NT2/D1 (cell line): Measurements from ENCODE around the gene MSRB3.

ENCODE experiments used
- YY1 ChIP-seq: IDR thresholded peaks from 2 replicates; pipeline ENCODE4 v1.6.1; 2011; ENCODE audit not compliant: insufficient read length, insufficient read depth
- ZNF274 ChIP-seq: IDR thresholded peaks from 2 replicates; pipeline ENCODE4 v1.6.1; 2011; ENCODE audit warnings: mild to moderate bottlenecking, low read depth, low read length

GRCh38 chr12:65444996-65445395, 166.5 kb downstream of the MSRB3 start:
- TF ChIP-seq YY1 = no peak
- TF ChIP-seq ZNF274 = no peak
